Neural crest cell (in vitro differentiated cells): ENCODE data around the gene SNX25. TPM values are rescaled to one million over a fixed set of nuclear protein-coding genes. Genes with fewer than 3 reads are reported as not detected.

Experiments
- DNase-seq: peaks from one replicate; pipeline ENCODE4 v3.0.0; 2021; ENCODE audit warnings: low read depth, mixed read lengths, low spot score
- H3K27ac Mint-ChIP-seq: one replicate; pipeline ENCODE4 v1.8.0; 2021; ENCODE audit warnings: mild to moderate bottlenecking, mixed read lengths; ENCODE audit not compliant: unreplicated experiment
- H3K27me3 Mint-ChIP-seq: 2 replicates; pipeline ENCODE4 v1.8.0; 2021; ENCODE audit warnings: low read depth, mild to moderate bottlenecking, mixed read lengths
- H3K36me3 Mint-ChIP-seq: 2 replicates; pipeline ENCODE4 v1.8.0; 2021; ENCODE audit warnings: low read depth, mild to moderate bottlenecking, mixed read lengths
- H3K4me1 Mint-ChIP-seq: 2 replicates; pipeline ENCODE4 v1.8.0; 2021; ENCODE audit warnings: mixed read lengths
- H3K4me3 Mint-ChIP-seq: one replicate; pipeline ENCODE4 v1.8.0; 2021; ENCODE audit warnings: mild to moderate bottlenecking, mixed read lengths
- H3K9me3 Mint-ChIP-seq: 2 replicates; pipeline ENCODE4 v1.8.0; 2021; ENCODE audit warnings: mixed read lengths
- CTCF ChIP-seq: fragments of 200-600 bp; sonication (generic); conservative IDR thresholded peaks from 2 replicates; pipeline ENCODE4 v1.5.0; 2021; ENCODE audit warnings: antibody characterized with exemption, mild to moderate bottlenecking
- total RNA-seq: library from RNA; stranded (reverse); gene quantifications from 2 replicates; pipeline ENCODE4 v1.2.1, GENCODE V29; 2021

Gene SNX25
- total RNA-seq, 1 donor from 2014 or later: 9.7 TPM

- Mint-ChIP-seq H3K36me3 (peaks cover 17% of the 10 kb centered on the region), H3K9me3 (peaks cover 3% of the 10 kb centered on the region), H3K4me1 (peaks cover 14% of the 10 kb centered on the region), H3K4me3 (no peak overlapping the region), H3K27me3 (no peaks in the 10 kb centered on the region), H3K27ac (no peak overlapping the region)
- no peak for TF ChIP-seq CTCF
- no peak for DNase-seq
Measured at GRCh38 chr4:185290018-185290607, 80.7 kb downstream of the SNX25 start.

GRCh38 chr4:185290656-185291055 lies 81.3 kb downstream of the SNX25 start:
- H3K36me3 Mint-ChIP-seq: peaks cover 17% of the 10 kb centered on the region
- DNase-seq: no peak
- peaks cover 14% of the 10 kb centered on the region for H3K4me1 Mint-ChIP-seq
- H3K27ac Mint-ChIP-seq: no peak overlapping the region
- TF ChIP-seq CTCF: no peak
- H3K9me3 Mint-ChIP-seq: peaks cover 3% of the 10 kb centered on the region
- H3K27me3 Mint-ChIP-seq: no peaks in the 10 kb centered on the region
- no peak overlapping the region for H3K4me3 Mint-ChIP-seq

- no peak for TF ChIP-seq CTCF
- no peaks in the 10 kb centered on the region for H3K27me3 Mint-ChIP-seq
- H3K27ac Mint-ChIP-seq: no peak overlapping the region
- peaks cover 19% of the 10 kb centered on the region for H3K4me1 Mint-ChIP-seq
- no peak overlapping the region for H3K4me3 Mint-ChIP-seq
- H3K9me3 Mint-ChIP-seq: peaks cover 3% of the 10 kb centered on the region
- DNase-seq: no peak
- peaks cover 23% of the 10 kb centered on the region for H3K36me3 Mint-ChIP-seq
Measured at GRCh38 chr4:185293202-185293601, 83.8 kb downstream of the SNX25 start.

- H3K36me3 Mint-ChIP-seq: peaks cover 23% of the 10 kb centered on the region
Measured at GRCh38 chr4:185296665-185297460, 87.5 kb downstream of the SNX25 start.

More at GRCh38 chr4:185296665-185297460, 87.5 kb downstream of the SNX25 start:
- H3K4me1 Mint-ChIP-seq: peaks cover 5% of the 10 kb centered on the region
- peaks cover 3% of the 10 kb centered on the region for H3K9me3 Mint-ChIP-seq
- no peak for TF ChIP-seq CTCF
- H3K27me3 Mint-ChIP-seq: no peaks in the 10 kb centered on the region
- no peak overlapping the region for H3K27ac Mint-ChIP-seq
- H3K4me3 Mint-ChIP-seq: no peak overlapping the region
- no peak for DNase-seq
